SKM-1 (cell line): ENCODE measurements around the gene LTC4S.
"Not testable (repeated sequence)": the region's sequence is repeated elsewhere in the genome, so short reads cannot be mapped to it uniquely, and the experiment has no call there.

Source experiments
- DNase-seq: peaks from one replicate; lab custom pipeline; 2025; ENCODE audit not compliant: unreplicated experiment; lab: John Stamatoyannopoulos, UW

The LTC4S gene

DNA sequence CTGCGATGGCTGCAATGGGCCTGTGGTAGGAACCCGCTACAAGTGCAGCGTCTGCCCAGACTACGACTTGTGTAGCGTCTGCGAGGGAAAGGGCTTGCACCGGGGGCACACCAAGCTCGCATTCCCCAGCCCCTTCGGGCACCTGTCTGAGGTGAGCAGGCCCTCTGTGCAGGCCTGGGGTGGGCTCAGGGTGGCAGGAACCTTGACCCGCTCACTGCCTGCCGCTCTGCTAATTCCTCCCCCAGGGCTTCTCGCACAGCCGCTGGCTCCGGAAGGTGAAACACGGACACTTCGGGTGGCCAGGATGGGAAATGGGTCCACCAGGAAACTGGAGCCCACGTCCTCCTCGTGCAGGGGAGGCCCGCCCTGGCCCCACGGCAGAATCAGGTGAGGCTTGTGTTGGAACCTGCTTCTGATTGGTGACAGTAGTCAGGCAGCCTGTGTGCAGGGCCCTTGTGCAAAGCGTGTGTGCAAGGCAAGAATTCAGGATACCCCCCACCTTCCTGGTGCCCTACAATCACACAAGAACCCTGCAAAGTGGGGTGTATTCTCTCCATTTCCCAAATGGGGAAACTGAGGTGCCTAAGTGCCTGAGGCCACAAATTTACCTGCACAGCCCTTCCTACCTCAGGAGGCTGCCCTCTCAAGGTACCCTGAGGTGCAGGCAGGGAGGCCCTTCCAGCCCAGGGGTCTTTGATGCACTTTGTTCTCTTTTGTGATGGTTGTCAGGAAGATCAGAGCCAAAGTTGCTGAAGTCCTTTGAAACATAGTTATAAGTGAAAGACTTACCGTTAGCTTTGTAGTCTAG is 30.4 kb downstream of the LTC4S start:
- no peak for DNase-seq

DNA sequence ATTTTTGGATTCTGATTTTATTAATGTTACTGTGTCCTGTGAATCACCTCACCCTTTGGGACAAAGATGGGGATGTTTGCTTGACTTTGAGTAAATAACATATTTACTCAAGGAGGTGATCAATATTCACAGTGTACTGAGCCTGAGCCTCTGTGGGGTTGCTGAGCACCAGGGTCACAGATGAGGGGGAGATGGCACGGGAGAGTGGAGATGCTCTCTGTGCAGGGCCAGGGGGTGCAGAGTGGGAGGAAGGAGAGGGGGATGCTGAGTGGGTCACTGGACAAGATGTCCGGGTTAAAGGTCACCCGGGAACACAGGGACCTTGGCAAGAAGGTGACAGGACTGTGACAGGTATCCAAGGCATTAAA is 30.9 kb downstream of the LTC4S start:
- no peak for DNase-seq

GRCh38 chr5:179825655-179826182 is 31.9 kb downstream of the LTC4S start:
- DNase-seq, result no peak

DNA sequence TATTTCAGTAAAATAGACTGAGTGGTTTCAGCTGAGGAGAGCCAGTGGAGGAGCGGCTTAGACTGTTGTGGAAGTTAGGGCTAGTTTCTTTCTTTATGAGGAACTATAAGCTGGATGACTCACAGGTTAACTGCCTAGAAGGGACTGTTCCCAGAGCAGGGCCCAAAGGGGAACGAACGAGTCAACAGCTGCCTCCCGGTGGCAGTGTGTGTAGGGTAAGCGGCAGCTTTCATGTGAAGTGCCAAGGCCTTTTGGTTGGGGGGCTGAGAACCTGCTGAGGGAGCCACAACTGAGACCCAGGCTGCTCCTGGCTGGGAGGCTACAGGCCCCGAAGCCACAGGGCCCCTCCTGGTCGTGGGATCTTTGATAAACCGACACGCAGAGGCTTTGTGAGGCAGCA is 33.9 kb downstream of the LTC4S start:
- DNase-seq, result peak; percentile 76

- no peak for DNase-seq
Observed at GRCh38 chr5:179828756-179829421, 35.1 kb downstream of the LTC4S start.

GRCh38 chr5:179829732-179830435 is 36.1 kb downstream of the LTC4S start:
- DNase-seq, result no peak

DNA sequence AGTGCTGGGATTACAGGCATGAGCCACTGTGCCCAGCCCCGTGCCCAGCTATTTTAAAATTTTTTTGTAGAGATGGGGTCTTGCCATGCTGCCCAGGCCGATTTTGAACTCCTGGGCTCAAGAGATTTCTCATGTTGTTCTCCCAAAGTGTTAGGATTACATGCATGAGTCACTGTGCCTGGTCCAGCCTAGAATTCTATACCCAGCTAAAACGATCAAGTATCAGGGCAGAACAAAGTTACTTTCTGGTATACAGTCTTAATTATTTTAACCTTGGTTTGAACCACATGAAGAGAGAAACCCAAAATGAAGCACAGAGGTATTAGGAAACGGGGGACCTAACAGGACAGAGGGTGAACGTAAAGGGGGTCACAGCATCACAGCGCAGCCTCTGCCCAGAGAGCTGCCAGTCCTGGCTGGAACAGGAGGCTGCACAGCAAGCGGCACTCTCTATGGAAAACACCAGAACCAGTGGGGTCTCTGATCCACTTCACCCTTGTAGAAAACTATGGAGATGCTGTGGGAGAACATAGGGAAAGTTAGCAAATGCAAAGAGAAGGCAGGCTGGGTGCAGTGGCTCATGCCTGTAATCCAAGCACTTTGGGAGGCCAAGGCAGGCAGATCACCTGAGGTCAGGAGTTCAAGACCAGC is 37.2 kb downstream of the LTC4S start:
- no peak for DNase-seq

DNA sequence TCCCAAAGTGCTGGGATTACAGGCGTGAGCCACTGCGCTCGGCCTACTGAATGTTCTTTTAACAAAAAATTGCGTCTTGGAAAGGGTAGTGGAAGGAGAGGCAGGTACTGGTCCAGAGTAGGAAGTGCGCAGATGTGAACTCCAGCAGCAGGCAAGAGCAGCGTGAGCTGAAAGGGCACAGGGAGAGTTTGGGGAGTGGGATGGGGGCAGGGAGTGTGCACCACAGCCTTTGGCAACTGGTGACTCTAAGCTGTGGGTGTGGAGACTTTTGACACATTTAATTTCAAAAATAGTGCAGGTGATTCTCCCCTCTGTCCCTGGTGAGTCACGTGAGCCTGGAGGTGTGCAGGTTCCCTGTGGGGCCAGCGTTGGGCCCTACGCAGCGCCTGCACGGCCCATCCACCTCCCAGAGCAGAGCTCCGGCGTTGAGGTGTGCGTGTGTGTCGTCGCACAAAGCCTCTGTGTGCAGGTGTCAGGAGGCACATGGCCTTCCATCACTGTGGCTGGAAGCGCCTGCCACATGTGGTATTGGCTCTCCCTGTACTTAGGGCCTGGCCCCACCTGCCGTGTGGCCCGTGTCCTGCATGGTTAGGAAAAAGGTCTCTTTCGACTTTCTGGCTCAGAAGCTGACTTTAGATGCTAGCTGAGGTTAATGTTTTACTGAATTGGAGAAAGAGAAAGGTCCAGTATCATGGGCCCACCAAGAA is 38.4 kb downstream of the LTC4S start:
- DNase-seq, result no peak

DNA sequence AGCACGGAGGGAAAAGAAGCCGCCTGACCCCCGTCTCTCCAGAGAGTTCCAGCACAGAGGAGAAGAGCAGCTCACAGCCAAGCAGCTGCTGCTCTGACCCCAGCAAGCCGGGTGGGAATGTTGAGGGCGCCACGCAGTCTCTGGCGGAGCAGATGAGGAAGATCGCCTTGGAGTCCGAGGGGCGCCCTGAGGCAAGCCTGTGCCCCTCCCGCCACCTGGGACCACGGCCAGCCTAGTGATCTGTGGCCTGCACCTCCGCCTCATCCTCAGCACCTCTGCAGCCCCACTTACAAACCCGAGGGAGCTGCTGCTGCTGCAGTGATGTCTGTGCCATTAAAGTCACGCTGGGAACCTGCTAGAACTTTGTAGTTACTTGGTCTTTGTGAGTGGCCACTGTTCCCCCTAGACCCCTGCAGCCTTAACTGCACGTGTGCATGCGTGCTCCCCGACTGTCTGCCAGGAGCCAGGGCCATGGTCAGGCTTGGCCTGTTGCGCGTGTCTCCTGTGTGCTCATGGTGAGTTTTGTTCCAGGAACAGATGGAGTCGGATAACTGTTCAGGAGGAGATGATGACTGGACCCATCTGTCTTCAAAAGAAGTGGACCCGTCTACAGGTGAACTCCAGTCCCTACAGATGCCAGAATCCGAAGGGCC is 39.4 kb downstream of the LTC4S start:
- DNase-seq, result no peak

- no peak for DNase-seq
Observed at GRCh38 chr5:179833709-179834070, 39.9 kb downstream of the LTC4S start.

- DNase-seq, result no peak
Observed at GRCh38 chr5:179834120-179834519, 40.3 kb downstream of the LTC4S start.

GRCh38 chr5:179834871-179835270 is 41.1 kb downstream of the LTC4S start:
- not testable (repeated sequence) for DNase-seq

GRCh38 chr5:179836225-179837019 is 42.6 kb downstream of the LTC4S start:
- DNase-seq, result no peak

GRCh38 chr5:179837076-179838011 is 43.6 kb downstream of the LTC4S start:
- no peak for DNase-seq

GRCh38 chr5:179839328-179840256 is 45.8 kb downstream of the LTC4S start:
- no peak for DNase-seq

DNA sequence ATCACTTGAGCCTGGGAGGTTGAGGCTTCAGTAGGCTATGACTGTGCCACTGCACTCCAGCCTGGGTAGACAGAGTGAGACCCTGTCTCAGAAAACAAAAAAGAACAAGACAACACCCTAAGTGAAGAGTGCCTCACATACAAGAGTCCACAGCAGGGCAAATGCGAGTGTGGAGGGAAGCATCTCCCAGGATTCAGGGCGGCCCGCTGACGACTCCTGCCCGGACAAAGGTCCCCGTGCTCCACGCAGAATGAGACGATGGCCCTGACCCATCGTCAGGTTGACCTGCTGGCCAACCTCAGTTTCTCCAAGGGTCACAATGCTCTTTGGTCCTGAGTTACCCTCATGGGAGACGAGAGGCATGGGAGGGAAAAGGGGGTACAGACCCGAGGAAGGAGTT is 46.5 kb downstream of the LTC4S start:
- DNase-seq, result no peak

DNA sequence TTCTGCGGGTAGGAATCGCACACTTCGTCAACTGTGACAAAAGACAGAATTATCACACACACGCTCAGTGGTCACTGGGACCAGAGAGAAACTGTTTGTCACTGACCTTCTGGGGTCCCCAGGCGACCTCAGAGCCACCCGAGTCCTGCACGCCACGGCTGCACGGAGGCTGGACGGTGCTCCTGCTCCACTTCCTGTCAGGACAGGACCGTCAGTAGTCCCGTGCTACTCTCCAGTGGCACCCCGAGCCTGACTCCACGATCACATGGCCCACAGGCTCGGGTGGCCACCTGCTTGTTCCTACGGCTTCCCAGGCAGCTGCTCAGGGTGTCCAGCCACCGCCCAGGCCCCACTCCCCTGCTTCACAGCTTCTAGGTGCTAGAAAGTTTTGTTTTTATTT is 47.0 kb downstream of the LTC4S start:
- DNase-seq, result no peak
